Neural cell (in vitro differentiated cells): Measurements from ENCODE around the gene SLC10A1.

Experiments
- CTCF ChIP-seq: fragments of 450-650 bp; IDR thresholded peaks from 2 replicates; pipeline ENCODE4 v1.5.1; 2014; ENCODE audit warnings: antibody characterized with exemption, mild to moderate bottlenecking, moderate library complexity; ENCODE audit not compliant: poor library complexity, severe bottlenecking
- EP300 ChIP-seq: fragments of 450-650 bp; conservative IDR thresholded peaks from 2 replicates; pipeline ENCODE4 v1.6.1; 2014; ENCODE audit warnings: antibody characterized with exemption, mild to moderate bottlenecking, moderate library complexity; ENCODE audit not compliant: poor library complexity, severe bottlenecking
- POLR2AphosphoS5 ChIP-seq: IDR thresholded peaks from 2 replicates; pipeline ENCODE4 v1.6.1; 2012
- RAD21 ChIP-seq: fragments of 450-650 bp; conservative IDR thresholded peaks from 2 replicates; pipeline ENCODE4 v1.6.1; 2014; ENCODE audit warnings: antibody characterized with exemption, mild to moderate bottlenecking, moderate library complexity
- REST ChIP-seq: IDR thresholded peaks from 2 replicates; pipeline ENCODE4 v1.6.1; 2012; ENCODE audit warnings: borderline replicate concordance
- SMC3 ChIP-seq: fragments of 450-650 bp; conservative IDR thresholded peaks from 2 replicates; pipeline ENCODE4 v1.6.1; 2014; ENCODE audit warnings: antibody characterized with exemption, mild to moderate bottlenecking, moderate library complexity; ENCODE audit not compliant: poor library complexity

- TF ChIP-seq POLR2AphosphoS5 (no peak), EP300 (no peak), CTCF (no peak), REST (no peak), SMC3 (no peak), RAD21 (no peak)
Measured at GRCh38 chr14:69816216-69816615, 19.2 kb upstream of the SLC10A1 start.
